ENCODE results near the gene ECHS1.

The ECHS1 gene

GRCh38 chr10:133375357-133376115 lies 2.4 kb upstream of the ECHS1 start:
- no peak overlapping the region for H3K9ac ChIP-seq (ENCODE audit: low read length)
- no peak overlapping the region for H2BK120ac ChIP-seq (ENCODE audit: insufficient read depth, low read length, poor library complexity)
- no peak overlapping the region for H3K4ac ChIP-seq (ENCODE audit: low read depth, low read length)
- H3K4me3 ChIP-seq (ENCODE audit: low read depth, low read length): no peak overlapping the region
- H3K79me2 ChIP-seq (ENCODE audit: control insufficient read depth, insufficient read depth, low read length, poor library complexity): peaks cover 4% of the 10 kb centered on the region
- H2AFZ ChIP-seq (ENCODE audit: insufficient read depth, low read length, poor library complexity): no peak overlapping the region
- WGBS (ENCODE audit: extremely low coverage, insufficient coverage, insufficient read length): no CpG with 5 or more reads among the region's 12 CpGs
- no peak overlapping the region for H3K23ac ChIP-seq (ENCODE audit: low read length)
- H4K8ac ChIP-seq (ENCODE audit: low read depth, low read length): no peak overlapping the region
- H3K79me1 ChIP-seq (ENCODE audit: low read length): peaks cover 2% of the 10 kb centered on the region
- H3K27me3 ChIP-seq (ENCODE audit: insufficient read depth, low read length): peaks cover 8% of the 10 kb centered on the region
- no peak overlapping the region for H3K4me2 ChIP-seq (ENCODE audit: low read length)
- DNase-seq: no peak
- H3K14ac ChIP-seq (ENCODE audit: low read length): no peak overlapping the region
- H3K4me1 ChIP-seq (ENCODE audit: control insufficient read depth in 1 of 2, insufficient read depth in 2 of 2, low read length in 2 of 2): peaks cover 9 to 11% of the 10 kb centered on the region in 2 experiments
- H2BK5ac ChIP-seq (ENCODE audit: low read depth, low read length, poor library complexity): no peak overlapping the region
- no peak overlapping the region for H2BK12ac ChIP-seq (ENCODE audit: low read length)
- H4K12ac ChIP-seq (ENCODE audit: low read depth, low read length): no peak overlapping the region
- no peak overlapping the region for H2AK5ac ChIP-seq (ENCODE audit: low read length)
- peaks cover 3 to 8% of the 10 kb centered on the region in 2 experiments for H3K36me3 ChIP-seq (ENCODE audit: control insufficient read depth in 1 of 2, insufficient read depth in 2 of 2, low read length in 2 of 2)
- H3K27ac ChIP-seq (ENCODE audit: low read depth, low read length): no peak overlapping the region
- H3K18ac ChIP-seq (ENCODE audit: low read length): no peak overlapping the region
- H3K9me3 ChIP-seq (ENCODE audit: insufficient read depth, low read depth, low read length): peaks cover 6% of the 10 kb centered on the region
- no peak overlapping the region for H4K91ac ChIP-seq (ENCODE audit: low read depth, low read length)

GRCh38 chr10:133372507-133372906 lies 647 bp downstream of the ECHS1 start:
- no peak overlapping the region for H3K9ac ChIP-seq (ENCODE audit: low read length)

GRCh38 chr10:133370030-133370786 lies 2.9 kb downstream of the ECHS1 start:
- Histone ChIP-seq H3K4ac (ENCODE audit: low read depth, low read length) (no peak overlapping the region), H2BK120ac (ENCODE audit: insufficient read depth, low read length, poor library complexity) (no peak overlapping the region), H3K18ac (ENCODE audit: low read length) (no peak overlapping the region), H4K12ac (ENCODE audit: low read depth, low read length) (no peak overlapping the region), H3K4me1 (ENCODE audit: control insufficient read depth in 1 of 2, insufficient read depth in 2 of 2, low read length in 2 of 2) (peaks cover 5 to 8% of the 10 kb centered on the region in 2 experiments), H3K14ac (ENCODE audit: low read length) (no peak overlapping the region), H4K8ac (ENCODE audit: low read depth, low read length) (no peak overlapping the region), H3K9me3 (ENCODE audit: insufficient read depth, low read depth, low read length) (peaks cover 3% of the 10 kb centered on the region), H3K79me1 (ENCODE audit: low read length) (peaks cover 2% of the 10 kb centered on the region), H3K4me3 (ENCODE audit: low read depth, low read length) (no peak overlapping the region), H3K27ac (ENCODE audit: low read depth, low read length) (no peak overlapping the region), H3K36me3 (ENCODE audit: control insufficient read depth in 1 of 2, insufficient read depth in 2 of 2, low read length in 2 of 2) (peaks cover 46 to 51% of the 10 kb centered on the region in 2 experiments), H2AFZ (ENCODE audit: insufficient read depth, low read length, poor library complexity) (no peak overlapping the region), H3K79me2 (ENCODE audit: control insufficient read depth, insufficient read depth, low read length, poor library complexity) (peaks cover 2% of the 10 kb centered on the region), H2BK12ac (ENCODE audit: low read length) (no peak overlapping the region), H3K4me2 (ENCODE audit: low read length) (no peak overlapping the region), H2BK5ac (ENCODE audit: low read depth, low read length, poor library complexity) (no peak overlapping the region), H4K91ac (ENCODE audit: low read depth, low read length) (no peak overlapping the region), H3K27me3 (ENCODE audit: insufficient read depth, low read length) (no peaks in the 10 kb centered on the region), H3K9ac (ENCODE audit: low read length) (no peak overlapping the region), H2AK5ac (ENCODE audit: low read length) (no peak overlapping the region), H3K23ac (ENCODE audit: low read length) (no peak overlapping the region)
- WGBS (ENCODE audit: extremely low coverage, insufficient coverage, insufficient read length): no CpG with 5 or more reads among the region's 24 CpGs
- no peak for DNase-seq

More at GRCh38 chr10:133372507-133372906, 647 bp downstream of the ECHS1 start:
- no CpG with 5 or more reads among the region's 20 CpGs for WGBS (ENCODE audit: extremely low coverage, insufficient coverage, insufficient read length)
- Histone ChIP-seq H3K36me3 (ENCODE audit: control insufficient read depth in 1 of 2, insufficient read depth in 2 of 2, low read length in 2 of 2) (peaks cover 27 to 33% of the 10 kb centered on the region in 2 experiments), H4K12ac (ENCODE audit: low read depth, low read length) (no peak overlapping the region), H2BK120ac (ENCODE audit: insufficient read depth, low read length, poor library complexity) (no peak overlapping the region), H4K91ac (ENCODE audit: low read depth, low read length) (no peak overlapping the region), H3K4me1 (ENCODE audit: control insufficient read depth in 1 of 2, insufficient read depth in 2 of 2, low read length in 2 of 2) (peaks cover 5 to 8% of the 10 kb centered on the region in 2 experiments), H3K4ac (ENCODE audit: low read depth, low read length) (no peak overlapping the region), H3K27ac (ENCODE audit: low read depth, low read length) (no peak overlapping the region), H3K9me3 (ENCODE audit: insufficient read depth, low read depth, low read length) (peaks cover 5% of the 10 kb centered on the region), H3K23ac (ENCODE audit: low read length) (no peak overlapping the region), H4K8ac (ENCODE audit: low read depth, low read length) (no peak overlapping the region), H3K4me2 (ENCODE audit: low read length) (peak overlapping the region; percentile 62), H3K18ac (ENCODE audit: low read length) (no peak overlapping the region), H3K4me3 (ENCODE audit: low read depth, low read length) (peak overlapping the region; percentile 70), H2BK12ac (ENCODE audit: low read length) (no peak overlapping the region), H3K79me1 (ENCODE audit: low read length) (peaks cover 2% of the 10 kb centered on the region), H2AK5ac (ENCODE audit: low read length) (no peak overlapping the region), H3K27me3 (ENCODE audit: insufficient read depth, low read length) (peaks cover 2% of the 10 kb centered on the region), H2BK5ac (ENCODE audit: low read depth, low read length, poor library complexity) (no peak overlapping the region), H2AFZ (ENCODE audit: insufficient read depth, low read length, poor library complexity) (no peak overlapping the region), H3K14ac (ENCODE audit: low read length) (no peak overlapping the region), H3K79me2 (ENCODE audit: control insufficient read depth, insufficient read depth, low read length, poor library complexity) (peaks cover 2% of the 10 kb centered on the region)
- no peak for DNase-seq

- no peak overlapping the region for H3K9ac ChIP-seq (ENCODE audit: low read length)
- H4K8ac ChIP-seq (ENCODE audit: low read depth, low read length): no peak overlapping the region
- H4K12ac ChIP-seq (ENCODE audit: low read depth, low read length): no peak overlapping the region
- no peak overlapping the region for H3K18ac ChIP-seq (ENCODE audit: low read length)
- H3K9me3 ChIP-seq (ENCODE audit: insufficient read depth, low read depth, low read length): peaks cover 3% of the 10 kb centered on the region
- peaks cover 5 to 8% of the 10 kb centered on the region in 2 experiments for H3K4me1 ChIP-seq (ENCODE audit: control insufficient read depth in 1 of 2, insufficient read depth in 2 of 2, low read length in 2 of 2)
- no peak overlapping the region for H2BK5ac ChIP-seq (ENCODE audit: low read depth, low read length, poor library complexity)
- no peak overlapping the region for H3K4ac ChIP-seq (ENCODE audit: low read depth, low read length)
- no peak overlapping the region for H2BK120ac ChIP-seq (ENCODE audit: insufficient read depth, low read length, poor library complexity)
- peaks cover 2% of the 10 kb centered on the region for H3K79me1 ChIP-seq (ENCODE audit: low read length)
- H3K14ac ChIP-seq (ENCODE audit: low read length): no peak overlapping the region
- H4K91ac ChIP-seq (ENCODE audit: low read depth, low read length): no peak overlapping the region
- no peaks in the 10 kb centered on the region for H3K27me3 ChIP-seq (ENCODE audit: insufficient read depth, low read length)
- peaks cover 2% of the 10 kb centered on the region for H3K79me2 ChIP-seq (ENCODE audit: control insufficient read depth, insufficient read depth, low read length, poor library complexity)
- no peak overlapping the region for H2BK12ac ChIP-seq (ENCODE audit: low read length)
- no peak overlapping the region for H2AFZ ChIP-seq (ENCODE audit: insufficient read depth, low read length, poor library complexity)
- H3K4me3 ChIP-seq (ENCODE audit: low read depth, low read length): no peak overlapping the region
- H3K4me2 ChIP-seq (ENCODE audit: low read length): no peak overlapping the region
- DNase-seq: no peak
- H3K27ac ChIP-seq (ENCODE audit: low read depth, low read length): no peak overlapping the region
- WGBS (ENCODE audit: extremely low coverage, insufficient coverage, insufficient read length): no CpG with 5 or more reads among the region's 7 CpGs
- no peak overlapping the region for H3K23ac ChIP-seq (ENCODE audit: low read length)
- peaks cover 54 to 63% of the 10 kb centered on the region in 2 experiments for H3K36me3 ChIP-seq (ENCODE audit: control insufficient read depth in 1 of 2, insufficient read depth in 2 of 2, low read length in 2 of 2)
- no peak overlapping the region for H2AK5ac ChIP-seq (ENCODE audit: low read length)
Observed at GRCh38 chr10:133368153-133368552, 5.0 kb downstream of the ECHS1 start.

All from trophoblast cell (in vitro differentiated cells and primary cell).